SH-SY5Y (cell line): ENCODE results near the gene CHRNB1.

Experiments
- GATA2 ChIP-seq: IDR thresholded peaks from 2 replicates; pipeline ENCODE4 v1.6.1; 2011; ENCODE audit warnings: mild to moderate bottlenecking, low read depth, low read length
- GATA3 ChIP-seq: IDR thresholded peaks from 2 replicates; pipeline ENCODE4 v1.6.1; 2011; ENCODE audit warnings: low read depth, mild to moderate bottlenecking, low read length, moderate library complexity

DNA sequence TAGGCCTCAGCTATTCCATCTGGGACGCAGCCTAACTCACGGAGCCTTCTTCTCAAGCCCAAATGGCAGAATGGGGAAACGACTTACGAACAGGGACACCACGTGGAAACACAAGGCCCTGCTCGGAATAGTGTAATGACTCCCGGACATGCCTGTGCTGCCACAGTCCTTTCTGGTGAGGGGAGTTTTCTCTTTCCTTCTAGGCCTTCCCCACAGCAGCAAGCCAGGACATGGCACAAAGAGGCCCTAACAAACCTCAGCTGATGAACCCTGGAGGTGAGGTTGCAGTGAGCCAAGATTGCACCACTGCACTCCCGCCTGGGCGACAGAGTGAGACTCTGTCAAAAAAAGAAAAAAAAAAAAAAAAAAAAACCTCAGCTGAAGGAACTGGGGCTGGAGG, 19.2 kb downstream of the CHRNB1 start:
- TF ChIP-seq GATA2 (no peak), GATA3 (no peak)
